Left ventricle myocardium inferior (tissue), 1 donor: Measurements from ENCODE around the gene ANKFN1. TPM values are rescaled to one million over a fixed set of nuclear protein-coding genes. Genes with fewer than 3 reads are reported as not detected.

Experiments used
- DNase-seq: peaks from one replicate; pipeline ENCODE4 v3.0.0-alpha.2; 2020
- H3K27ac ChIP-seq: fragments of 200-600 bp; replicated peaks from 2 replicates; pipeline ENCODE4 v1.8.0; 2021
- H3K27me3 ChIP-seq: fragments of 200-600 bp; 2 replicates; pipeline ENCODE4 v1.8.0; 2021; ENCODE audit warnings: low read depth
- H3K36me3 ChIP-seq: fragments of 200-600 bp; 2 replicates; pipeline ENCODE4 v1.8.0; 2021
- H3K4me1 ChIP-seq: fragments of 200-600 bp; 2 replicates; pipeline ENCODE4 v1.8.0; 2021
- H3K4me3 ChIP-seq: fragments of 200-600 bp; 2 replicates; pipeline ENCODE4 v1.8.0; 2021; ENCODE audit warnings: mild to moderate bottlenecking, moderate library complexity
- H3K9me3 ChIP-seq: fragments of 200-600 bp; replicated peaks from 2 replicates; pipeline ENCODE4 v1.8.0; 2021
- intact Hi-C: fragments of 100-400 bp; cut with micrococcal nuclease; formaldehyde crosslinking; loops from one replicate; pipeline ENCODE4 v1.11.0; 2022
- total RNA-seq: library from RNA; stranded (reverse); fragmentation: NEBNext Ultra II Directional; extraction: Animal tissue kit (Norgen Biotek cat#: 25700); gene quantifications from one replicate; pipeline ENCODE4 v1.2.1, GENCODE V29; 2021
- TF ChIP-seq, protein P1 (sequence below): fragments of 200-600 bp; IDR thresholded peaks from 2 replicates; pipeline ENCODE4 v1.8.0; 2021; ENCODE audit warnings: antibody characterized with exemption, mild to moderate bottlenecking, borderline replicate concordance
- donor health status: DM: no; HTN: yes; CAD: no; lungs with severe emphysema.

ANKFN1 gene
- total RNA-seq, 1 donor from 2014 or later, result not detected

DNA sequence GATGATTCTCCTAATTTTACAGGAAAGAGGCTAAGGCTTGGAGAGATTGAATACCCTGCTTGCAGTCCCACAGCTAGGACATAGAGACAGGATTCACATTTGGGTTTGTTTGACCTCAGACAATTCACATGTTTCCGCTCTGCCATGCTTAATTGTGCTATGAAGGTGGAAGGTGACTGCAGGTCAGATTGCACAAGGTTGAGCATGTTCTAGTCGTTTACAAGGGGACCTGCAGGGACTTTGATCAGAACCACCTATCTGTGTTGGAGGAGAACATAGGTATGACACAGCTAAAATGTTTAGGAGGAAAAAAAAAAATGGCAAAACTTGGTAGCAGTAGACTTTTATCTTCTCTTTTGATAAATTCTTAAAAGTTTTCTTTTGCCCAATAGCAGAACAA lies 4.9 kb upstream of the ANKFN1 start:
- TF ChIP-seq, protein P1, sequence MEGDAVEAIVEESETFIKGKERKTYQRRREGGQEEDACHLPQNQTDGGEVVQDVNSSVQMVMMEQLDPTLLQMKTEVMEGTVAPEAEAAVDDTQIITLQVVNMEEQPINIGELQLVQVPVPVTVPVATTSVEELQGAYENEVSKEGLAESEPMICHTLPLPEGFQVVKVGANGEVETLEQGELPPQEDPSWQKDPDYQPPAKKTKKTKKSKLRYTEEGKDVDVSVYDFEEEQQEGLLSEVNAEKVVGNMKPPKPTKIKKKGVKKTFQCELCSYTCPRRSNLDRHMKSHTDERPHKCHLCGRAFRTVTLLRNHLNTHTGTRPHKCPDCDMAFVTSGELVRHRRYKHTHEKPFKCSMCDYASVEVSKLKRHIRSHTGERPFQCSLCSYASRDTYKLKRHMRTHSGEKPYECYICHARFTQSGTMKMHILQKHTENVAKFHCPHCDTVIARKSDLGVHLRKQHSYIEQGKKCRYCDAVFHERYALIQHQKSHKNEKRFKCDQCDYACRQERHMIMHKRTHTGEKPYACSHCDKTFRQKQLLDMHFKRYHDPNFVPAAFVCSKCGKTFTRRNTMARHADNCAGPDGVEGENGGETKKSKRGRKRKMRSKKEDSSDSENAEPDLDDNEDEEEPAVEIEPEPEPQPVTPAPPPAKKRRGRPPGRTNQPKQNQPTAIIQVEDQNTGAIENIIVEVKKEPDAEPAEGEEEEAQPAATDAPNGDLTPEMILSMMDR, result no peak
- intact Hi-C loops, result no loop called here
- Histone ChIP-seq H3K27ac (no peak overlapping the region), H3K4me1 (no peaks in the 10 kb centered on the region), H3K9me3 (no peaks in the 10 kb centered on the region), H3K36me3 (no peaks in the 10 kb centered on the region), H3K27me3 (peaks cover 18% of the 10 kb centered on the region), H3K4me3 (no peak overlapping the region)
- DNase-seq, result no peak

- DNase-seq, result no peak
- no peaks in the 10 kb centered on the region for H3K36me3 ChIP-seq
- intact Hi-C loops, result no loop called here
- H3K4me3 ChIP-seq, result no peak overlapping the region
- no peaks in the 10 kb centered on the region for H3K9me3 ChIP-seq
- no peak overlapping the region for H3K27ac ChIP-seq
- TF ChIP-seq, protein P1, result no peak
- H3K4me1 ChIP-seq, result no peaks in the 10 kb centered on the region
- peaks cover 12% of the 10 kb centered on the region for H3K27me3 ChIP-seq
Measured at GRCh38 chr17:56149266-56150036, 3.8 kb upstream of the ANKFN1 start.

GRCh38 chr17:56150649-56151048 lies 2.6 kb upstream of the ANKFN1 start:
- H3K36me3 ChIP-seq, result no peaks in the 10 kb centered on the region
- H3K9me3 ChIP-seq, result no peaks in the 10 kb centered on the region
- no peaks in the 10 kb centered on the region for H3K4me1 ChIP-seq
- DNase-seq, result no peak
- TF ChIP-seq, protein P1, result no peak
- intact Hi-C loops, result no loop called here
- peaks cover 7% of the 10 kb centered on the region for H3K27me3 ChIP-seq
- H3K4me3 ChIP-seq, result no peak overlapping the region
- no peak overlapping the region for H3K27ac ChIP-seq

DNA sequence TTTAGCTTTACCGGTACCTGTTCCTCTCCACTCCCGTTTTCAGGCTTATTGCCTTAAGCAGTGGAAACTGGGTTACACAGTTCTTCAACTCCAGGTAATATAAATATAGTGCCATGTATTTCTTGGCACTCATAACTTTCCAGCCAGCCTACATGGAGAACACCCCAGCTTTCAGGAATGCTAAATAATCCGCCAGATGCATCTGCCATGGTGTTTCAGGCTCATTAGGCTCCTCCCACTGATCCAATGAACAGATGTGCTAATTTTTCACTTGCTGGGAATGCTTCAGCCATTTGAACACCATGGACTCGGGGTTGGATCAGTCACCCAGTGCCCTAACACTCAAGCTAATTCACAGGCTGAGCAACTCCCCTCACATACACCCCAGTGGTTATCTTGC lies 4.6 kb downstream of the ANKFN1 start:
- no peaks in the 10 kb centered on the region for H3K4me1 ChIP-seq
- peaks cover 24% of the 10 kb centered on the region for H3K27me3 ChIP-seq
- TF ChIP-seq, protein P1, result no peak
- no peak overlapping the region for H3K27ac ChIP-seq
- H3K4me3 ChIP-seq, result no peak overlapping the region
- intact Hi-C loops, result no loop called here
- no peaks in the 10 kb centered on the region for H3K36me3 ChIP-seq
- DNase-seq, result no peak
- H3K9me3 ChIP-seq, result no peaks in the 10 kb centered on the region

DNA sequence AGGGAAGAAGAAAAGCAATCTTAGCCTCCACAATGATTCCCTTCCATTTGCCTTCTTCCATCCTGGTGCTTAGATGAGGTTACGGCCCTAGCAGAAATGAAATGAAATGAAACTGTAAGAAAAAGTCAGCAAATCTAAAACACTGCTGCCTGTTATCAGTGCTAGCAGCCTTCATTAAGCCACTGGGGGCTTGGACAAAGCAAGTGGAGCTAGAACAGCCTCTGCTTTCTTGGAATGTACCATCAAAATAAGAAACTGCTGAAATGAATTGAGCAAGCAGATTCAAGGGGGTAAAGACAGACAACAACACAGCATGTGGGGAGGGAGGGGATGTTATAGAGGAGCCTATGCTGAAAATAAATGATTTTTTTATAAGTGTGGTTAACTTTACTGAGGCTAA lies 5.1 kb downstream of the ANKFN1 start:
- Histone ChIP-seq H3K4me1 (no peaks in the 10 kb centered on the region), H3K36me3 (no peaks in the 10 kb centered on the region), H3K4me3 (no peak overlapping the region), H3K9me3 (no peaks in the 10 kb centered on the region), H3K27ac (no peak overlapping the region), H3K27me3 (peaks cover 24% of the 10 kb centered on the region)
- TF ChIP-seq, protein P1, result no peak
- intact Hi-C loops, result no loop called here
- no peak for DNase-seq
